HK-2 (cell line): ENCODE results near the gene THSD4.

Source experiments
- DNase-seq: peaks from one replicate; pipeline ENCODE4 v3.0.0-alpha.2; 2018; ENCODE audit not compliant: unreplicated experiment

The THSD4 gene

DNA sequence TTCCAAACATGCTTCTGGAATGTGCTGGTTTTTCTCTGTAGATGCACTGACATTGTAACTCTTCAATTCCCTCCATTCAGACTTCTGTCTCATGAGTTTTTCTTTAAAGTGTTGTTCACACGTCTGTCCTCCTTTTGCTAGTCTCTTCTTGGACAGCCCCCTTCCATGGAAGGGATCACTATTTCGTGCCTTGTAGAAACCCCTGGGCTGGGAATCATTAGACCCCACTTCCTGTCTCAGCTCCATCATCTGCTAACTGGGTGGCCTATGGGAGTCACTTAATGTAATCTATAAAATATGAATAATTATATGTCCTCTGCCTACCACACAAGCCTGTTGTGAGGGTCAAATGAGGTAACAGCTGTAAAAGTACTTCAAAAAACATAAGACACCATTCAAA is 110.6 kb downstream of the THSD4 start:
- no peak for DNase-seq

DNA sequence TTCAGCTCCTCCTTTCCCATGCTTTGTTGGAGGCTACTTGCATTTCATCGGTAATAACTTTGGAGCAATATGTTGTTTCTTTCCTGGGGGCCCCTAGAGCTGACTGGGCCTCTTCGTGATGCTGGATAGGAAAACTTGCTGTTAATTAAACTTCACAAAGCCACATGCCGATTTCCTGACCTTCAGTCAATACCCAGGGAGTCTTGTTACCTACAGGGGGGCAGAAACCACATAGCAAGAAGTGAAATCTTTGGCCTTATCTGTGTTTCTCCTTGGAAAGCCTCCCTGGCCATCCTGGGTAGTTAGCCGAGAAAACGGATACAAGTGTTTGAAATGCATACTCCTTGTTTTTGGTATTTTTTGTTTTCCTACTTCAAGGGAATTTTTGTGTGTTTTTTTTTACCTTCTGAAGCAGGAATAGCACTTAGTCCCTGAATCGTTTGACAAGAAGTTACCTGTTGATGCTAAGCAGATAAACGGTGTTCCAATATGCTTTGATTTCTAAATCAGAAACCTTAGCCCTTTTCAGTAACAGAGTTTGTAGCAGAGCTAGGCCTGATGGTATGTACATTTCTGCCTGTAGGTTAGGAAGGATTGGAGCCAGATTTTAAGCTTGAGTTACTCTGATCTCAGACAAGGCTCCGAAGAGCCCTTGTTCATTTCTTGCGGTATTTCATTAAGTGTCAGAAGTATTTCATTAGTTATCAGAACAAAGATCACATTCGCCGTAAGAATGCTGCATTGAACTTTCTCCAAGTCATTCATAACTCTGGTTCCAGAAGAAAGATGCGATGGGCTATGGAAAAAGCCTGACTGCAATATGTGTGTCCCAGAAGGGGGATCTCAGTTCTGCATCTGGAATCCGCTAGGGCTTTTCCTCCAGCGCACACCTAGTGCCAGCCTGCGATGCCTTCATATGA is 111.5 kb downstream of the THSD4 start:
- no peak for DNase-seq

DNA sequence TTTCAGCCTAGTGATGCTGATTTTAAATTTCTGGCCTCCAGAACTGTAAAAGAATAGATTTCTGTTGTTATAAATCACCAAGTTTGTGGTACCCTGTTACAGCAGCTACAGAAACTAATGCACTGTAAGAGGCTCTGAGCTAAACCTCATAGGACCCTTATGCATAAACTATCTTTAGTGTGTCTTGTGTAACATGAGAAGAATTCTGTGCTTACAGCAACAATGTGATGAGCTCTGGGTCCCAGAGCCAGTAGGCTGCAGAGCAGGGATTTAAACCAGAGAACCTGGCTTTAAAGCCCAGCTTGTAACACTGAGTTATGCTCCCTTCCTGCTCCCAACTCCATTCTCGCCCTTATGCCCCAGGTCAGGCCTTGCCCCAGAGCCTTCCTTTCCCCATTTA is 113.1 kb downstream of the THSD4 start:
- no peak for DNase-seq

DNA sequence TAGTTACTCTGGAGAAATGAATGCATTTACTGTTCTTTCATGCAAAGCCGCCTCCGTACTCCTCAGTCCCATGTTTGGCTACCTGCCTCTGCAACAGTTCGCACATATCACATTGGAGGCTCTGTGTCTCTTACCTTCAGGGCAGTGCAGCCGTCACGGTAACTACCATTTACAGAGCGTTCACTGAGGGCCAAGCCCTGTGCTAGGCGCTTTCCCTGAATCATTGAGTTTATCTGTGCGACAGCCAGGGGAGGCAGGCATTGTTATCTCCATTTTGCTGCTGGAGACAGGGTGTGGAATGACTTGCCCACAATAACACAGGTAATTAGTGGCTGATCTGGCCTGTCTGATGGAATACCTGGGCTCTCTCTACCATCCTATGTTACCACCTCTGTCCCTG is 115.0 kb downstream of the THSD4 start:
- DNase-seq = no peak

DNA sequence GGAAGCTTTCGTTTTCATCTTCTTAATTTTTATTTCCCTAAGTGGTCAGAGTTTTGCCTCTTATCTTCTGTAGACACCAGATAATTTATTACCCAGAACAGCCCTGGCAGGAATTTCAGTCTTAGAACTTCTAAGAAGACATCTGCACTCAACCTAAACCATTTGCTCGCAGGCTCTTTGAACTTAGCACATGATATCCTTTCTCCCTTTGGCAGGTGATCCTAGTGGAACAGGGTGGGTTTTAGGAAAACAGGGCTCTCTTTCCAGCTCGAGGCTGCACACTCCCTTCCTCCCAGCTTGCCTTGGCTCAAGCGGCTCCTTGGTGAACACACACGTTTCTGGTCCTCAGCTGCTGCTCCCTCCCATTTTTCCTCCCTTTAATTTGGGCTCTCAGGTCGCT is 116.5 kb downstream of the THSD4 start:
- no peak for DNase-seq

DNA sequence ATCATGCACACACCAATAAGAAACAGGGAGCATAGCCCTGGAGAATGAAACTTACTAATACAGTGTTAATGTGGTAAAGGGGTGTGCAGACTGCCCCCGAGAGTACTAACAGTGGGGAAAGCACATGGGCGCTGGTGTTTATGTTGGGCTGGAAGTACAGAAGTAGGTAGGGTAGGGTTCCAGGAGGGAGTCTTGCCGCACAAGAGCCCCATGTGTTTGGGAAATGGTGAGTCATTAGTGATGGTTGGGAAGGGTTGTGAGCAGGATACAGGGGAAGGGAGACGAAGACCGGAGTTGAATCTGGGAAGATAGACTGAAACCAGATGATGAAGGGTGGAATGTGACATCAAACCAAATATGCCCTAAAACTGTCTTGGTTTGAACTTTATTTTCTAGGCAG is 117.1 kb downstream of the THSD4 start:
- no peak for DNase-seq

DNA sequence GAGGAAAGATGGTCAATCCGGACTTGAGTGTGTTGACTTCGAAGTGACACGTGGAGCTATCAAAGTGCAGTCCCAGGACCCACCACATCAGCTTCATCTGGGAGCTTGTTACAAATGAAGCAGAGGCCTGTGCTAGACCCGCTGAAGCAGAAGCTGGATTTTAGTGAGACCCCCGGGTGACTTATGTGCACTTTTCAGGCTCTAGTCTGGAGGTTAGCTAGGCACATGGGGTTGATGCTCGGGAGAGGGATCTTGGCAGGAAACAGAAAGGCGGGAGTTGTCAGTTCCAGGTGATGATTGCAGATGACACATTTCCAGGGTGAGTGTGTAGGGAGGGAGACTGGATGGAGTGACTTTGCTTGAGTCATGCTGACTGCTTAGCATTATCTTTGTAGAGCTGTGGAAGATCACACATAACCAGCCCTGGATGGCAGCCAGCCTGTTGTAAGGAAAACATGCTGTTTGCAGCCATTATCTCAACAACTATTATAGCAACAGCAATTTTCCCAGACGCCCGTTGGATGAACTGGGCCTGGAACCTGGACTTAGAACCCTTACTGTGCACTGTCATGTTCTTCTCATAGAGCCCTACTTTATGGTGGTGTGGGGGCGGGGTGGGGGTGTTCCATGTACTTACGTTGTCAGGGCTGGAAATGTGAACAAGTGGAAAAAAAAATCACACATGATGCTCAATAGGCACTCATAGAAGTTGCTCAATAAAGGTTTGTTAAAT is 122.4 kb downstream of the THSD4 start:
- DNase-seq = peak; percentile 57

DNA sequence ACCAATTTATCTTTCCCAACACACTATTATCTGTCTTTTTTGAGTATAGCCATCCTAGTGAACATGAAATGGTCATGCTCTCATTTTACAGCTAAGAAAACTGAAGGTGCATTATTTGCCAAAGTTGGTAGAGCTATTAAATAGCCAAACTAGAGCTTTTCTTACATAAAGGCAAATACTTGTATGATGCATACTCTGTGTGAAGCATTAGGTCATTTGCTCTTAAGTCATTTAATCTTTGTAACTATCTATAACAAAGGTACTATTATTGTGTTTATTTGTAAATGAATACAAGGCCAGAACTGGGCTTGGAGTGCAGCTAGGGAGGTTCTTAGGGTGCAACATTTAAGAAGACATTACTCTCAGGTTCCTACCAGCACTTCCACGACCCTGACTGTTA is 123.7 kb downstream of the THSD4 start:
- no peak for DNase-seq

DNA sequence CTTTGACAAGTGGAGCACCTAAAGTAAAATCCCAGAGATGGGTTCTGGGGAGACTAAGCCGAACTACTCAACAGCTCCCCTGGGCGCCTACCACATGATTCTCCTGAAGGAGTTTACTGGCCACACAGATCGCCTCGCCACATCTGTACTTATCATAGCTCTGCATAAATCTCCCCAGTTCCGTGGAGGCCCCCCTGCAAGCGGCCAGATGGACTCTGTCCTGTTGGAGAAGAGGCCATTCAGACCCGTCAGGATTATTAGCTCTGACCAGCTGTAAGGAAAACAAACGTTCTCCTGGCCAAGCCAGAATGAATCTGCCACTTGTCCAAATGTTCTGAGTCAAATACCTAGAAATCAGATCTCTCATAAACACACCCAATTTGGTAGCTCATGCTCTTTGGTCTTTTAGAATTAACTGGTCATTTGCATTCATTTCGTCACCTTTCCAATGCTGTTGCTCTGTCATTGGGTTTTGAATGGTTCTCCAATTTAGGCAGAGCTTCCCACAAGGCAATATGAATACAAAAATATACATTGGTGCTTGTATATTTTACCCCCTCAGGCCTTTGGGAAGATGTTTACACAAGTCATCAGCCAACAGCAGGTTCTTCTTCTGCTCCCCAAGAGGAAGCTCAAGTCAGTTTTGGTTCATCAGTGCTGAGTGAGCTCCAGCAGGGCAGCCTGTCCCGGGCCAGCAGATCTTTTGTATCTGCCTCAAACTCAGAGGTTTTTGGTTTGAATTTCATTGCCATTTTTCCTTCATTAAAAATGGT is 124.5 kb downstream of the THSD4 start:
- DNase-seq = no peak

DNA sequence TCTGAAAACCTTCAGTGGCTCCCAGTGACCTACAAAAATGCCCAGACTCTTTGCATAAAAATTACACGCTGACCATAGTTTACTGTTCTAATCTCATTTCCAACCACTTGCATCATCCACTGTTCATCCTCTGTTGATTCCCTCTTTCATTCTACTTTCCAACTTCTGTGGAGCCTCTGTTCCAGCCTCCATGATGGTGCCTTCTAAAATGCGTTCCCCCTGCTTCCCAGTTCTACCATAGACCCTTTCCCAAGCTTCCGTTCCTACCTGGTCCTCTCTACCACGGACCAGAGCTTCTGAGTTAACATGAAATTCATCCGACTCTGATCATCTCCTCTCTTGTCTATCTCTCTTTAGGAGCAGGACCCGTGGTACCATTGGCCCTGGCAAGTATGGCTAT is 127.0 kb downstream of the THSD4 start:
- no peak for DNase-seq

DNA sequence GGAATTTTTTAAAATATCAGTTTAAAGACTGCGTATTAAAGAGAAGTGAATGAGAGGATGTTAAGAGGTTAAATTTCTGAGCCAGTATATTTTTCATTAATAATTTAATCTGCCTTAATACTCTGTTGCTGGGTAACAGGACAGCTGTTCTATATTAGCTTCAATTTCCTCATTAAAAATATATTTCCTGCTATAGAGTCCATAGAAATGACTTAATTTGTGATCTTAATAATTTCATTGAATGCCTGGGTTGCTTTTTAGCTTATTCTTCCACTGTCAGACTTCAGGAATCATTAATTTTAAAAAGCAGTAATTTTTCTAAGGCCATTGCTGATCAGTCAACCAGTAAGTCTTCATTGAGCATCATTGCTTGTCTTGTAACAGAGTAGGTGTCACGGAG is 129.0 kb downstream of the THSD4 start:
- no peak for DNase-seq

DNA sequence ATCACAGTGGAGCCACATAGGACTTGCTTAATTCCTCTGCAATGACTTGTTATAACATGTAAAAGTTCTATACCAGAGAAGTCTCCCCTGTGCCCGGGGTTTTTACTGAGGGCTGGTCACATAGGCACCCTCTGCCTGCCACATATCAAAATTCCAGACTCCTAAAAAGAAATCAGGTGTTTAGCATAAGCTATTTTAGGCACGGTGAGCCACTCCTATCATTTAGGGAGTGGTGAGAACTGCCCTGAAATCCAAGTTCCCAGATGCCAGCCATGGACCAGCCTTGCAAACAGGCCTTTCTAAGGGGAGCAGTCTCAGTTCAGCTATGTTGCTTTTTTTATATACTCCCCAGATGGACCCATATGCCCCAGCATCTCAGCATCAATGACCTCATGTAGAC is 130.3 kb downstream of the THSD4 start:
- no peak for DNase-seq

DNA sequence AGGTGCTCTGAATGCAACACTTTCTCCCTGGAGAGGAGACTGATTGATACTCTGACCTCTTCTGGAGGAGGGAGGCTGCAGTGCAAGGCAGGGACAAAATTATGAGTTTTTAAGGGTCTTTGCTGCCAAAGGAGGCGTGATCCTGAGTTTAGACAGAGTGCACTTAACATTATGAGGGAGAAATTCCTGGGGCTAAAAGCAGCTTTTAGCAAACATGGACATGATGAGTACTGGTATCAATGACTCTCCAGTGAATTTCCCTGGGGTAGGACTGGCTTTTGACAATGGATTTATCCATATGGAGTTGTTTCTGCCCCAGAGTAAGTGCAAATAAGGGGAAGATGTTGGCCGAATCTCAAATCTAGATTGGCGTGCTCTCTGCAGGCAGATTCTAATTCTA is 133.1 kb downstream of the THSD4 start:
- no peak for DNase-seq

DNA sequence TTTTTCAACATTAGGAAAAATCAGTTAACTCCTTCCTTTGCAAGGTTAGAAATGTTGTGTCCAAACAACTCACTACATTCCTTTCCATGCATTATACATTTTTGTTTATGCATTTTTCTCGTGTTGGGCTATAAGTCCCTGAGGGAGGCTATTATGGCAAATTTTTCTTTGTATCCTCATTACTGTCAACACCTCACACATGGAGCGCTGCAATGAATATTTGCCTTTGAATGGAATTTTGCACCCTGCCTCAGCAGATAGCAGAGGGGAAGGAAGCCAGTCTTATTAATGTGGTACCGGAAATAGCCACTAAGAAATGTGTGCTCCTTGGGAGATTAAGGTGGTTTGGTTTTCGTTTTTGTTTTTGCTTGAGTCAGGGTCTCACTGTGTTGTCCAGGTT is 134.7 kb downstream of the THSD4 start:
- no peak for DNase-seq

DNA sequence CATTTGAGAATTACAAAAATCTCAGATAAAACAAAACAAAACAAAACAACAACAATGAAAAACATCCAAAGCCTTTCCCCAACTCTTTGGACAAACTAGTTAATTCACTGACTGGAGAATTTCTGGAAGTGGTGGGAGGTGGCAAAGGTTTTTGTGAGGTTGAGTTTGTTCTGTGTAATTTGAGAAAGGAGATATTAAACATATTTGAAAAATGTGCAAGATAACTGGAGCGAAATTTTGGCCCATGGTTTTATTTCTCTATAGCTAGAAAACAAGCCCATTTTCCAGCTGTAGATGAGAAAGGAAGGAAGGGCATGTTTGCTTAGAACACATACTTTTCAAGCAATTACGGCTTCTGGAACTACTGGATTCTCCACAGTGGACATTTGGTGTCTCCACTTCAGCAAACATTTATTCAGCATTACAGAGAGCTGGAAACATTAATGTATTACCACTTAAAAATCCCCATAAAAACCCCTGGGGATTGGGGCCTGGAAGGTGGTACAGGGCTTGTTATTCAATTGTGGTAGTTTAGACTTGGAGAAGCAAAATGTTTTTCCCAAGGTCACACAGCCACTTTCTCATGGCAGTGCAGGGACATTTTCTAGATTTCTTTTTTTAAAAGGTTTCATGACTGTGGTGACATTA is 135.8 kb downstream of the THSD4 start:
- DNase-seq = no peak

DNA sequence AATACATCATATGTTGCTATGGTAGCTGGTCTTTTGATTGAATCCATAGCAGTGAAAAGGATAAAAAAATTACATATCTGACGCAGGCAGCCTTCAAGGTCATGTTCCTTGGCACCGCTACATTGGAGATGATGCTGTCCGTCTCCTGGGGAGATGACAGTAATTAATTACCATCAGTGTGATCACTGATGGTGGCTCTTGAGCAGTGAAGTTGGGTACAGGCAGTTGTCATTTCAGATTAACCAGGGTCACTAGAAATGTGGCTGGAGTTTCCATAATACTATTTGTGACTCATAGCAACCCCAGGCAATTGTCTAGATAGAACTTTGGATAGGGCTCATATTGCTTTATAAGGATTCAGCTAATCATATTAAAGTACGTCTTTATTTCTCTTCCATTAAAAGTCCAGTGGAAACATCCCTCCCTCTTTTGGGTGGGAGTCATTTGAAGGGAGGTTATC is 136.3 kb downstream of the THSD4 start:
- no peak for DNase-seq

DNA sequence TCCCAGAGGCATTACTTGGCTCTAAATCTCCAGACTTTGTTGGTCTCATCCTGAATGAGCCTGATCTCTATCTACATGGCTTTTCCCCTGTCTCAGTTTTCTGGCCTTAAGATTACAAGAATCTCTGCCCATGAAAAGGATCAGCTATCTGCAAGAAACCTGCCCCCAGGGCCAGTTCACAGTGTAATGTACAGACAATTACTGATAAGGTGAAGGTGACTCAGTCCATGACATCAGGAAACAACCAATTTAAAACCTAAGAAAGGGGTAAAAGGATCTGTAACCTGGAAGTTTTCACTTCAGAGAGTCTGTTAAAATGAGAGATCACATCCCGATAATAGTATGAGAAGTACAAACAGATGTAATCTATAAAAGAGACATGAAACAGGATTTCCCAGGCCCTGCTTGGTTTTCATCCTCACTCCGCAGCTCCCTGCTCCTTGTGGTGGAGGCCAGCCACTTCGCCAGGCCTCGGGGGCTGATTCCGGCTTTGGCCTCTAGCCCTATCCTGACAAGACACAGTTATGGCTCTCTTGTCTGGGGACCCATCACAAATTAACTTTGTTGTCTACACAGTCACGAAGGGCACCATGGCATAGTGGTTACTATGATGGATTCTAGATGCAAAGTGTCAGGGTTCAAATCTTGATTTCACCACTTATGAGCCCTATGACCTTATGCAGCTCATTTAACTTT is 136.9 kb downstream of the THSD4 start:
- DNase-seq = peak; percentile 13

DNA sequence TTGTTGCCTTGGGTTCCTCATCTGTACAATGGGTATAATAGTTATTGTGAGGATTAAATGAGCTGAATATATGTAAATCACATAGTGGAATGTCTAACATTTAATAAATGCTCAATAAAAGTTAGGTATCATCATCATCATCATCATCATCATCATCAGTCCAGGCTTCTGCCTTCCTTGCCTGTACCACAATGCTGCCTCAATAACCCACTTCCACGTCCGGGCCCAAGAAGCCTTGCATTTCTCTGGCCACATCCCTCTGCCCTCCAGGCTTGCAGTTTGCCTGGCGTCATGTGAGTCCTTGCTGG is 137.4 kb downstream of the THSD4 start:
- no peak for DNase-seq

DNA sequence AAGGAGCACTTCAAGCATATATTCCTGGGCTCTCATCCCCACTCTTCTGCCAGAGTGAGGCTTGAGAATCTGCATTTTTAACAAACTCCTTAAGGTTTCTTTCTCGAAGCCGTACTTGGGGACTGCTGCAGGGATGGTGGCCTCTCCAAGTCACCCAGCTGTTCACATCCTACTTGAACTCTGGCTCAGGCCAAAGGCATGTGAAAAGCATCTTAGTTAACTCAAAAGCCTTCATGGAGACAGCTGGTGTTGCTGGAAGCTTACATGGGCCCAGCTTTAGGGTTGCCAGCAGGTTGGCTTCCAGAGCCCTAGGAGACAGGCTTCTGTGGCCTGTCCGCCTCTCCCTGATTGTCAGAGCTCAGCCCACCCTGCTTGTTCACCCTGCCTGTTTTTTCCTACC is 139.2 kb downstream of the THSD4 start:
- DNase-seq = no peak

DNA sequence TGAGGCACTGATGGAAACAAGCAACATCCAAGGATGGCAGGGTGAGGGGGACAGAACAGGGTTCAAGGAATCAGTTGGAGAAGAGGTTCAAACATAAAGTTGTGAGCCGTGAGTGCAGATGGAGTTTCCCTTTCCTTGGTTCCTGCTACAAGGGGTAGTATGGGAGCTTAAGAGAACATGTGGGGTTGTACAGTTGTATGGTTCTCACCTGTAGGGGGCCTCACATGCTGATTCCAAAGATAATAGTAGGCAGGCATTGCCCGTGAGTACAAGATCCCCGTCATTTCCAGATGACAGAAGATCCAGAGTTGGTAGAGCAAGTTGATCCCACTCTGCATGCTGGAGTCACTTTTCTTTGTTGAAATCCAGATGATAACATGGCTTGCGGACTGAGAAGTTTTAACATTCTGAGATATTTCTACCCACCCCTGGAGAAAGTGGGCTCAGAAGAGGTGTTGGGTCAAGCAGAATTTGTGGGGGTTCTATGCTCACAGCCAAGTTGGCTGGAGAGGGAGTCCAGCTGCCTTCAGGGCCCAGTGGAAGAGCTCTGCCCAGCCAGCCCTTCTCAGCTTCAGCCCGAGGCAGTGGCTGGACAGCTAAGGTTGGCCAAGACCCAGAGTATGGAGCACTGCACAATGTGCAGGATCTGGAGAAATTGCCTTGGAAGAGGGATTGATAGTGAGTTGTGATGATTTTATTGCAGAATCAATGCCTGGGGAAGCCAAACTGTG is 141.8 kb downstream of the THSD4 start:
- DNase-seq = no peak

DNA sequence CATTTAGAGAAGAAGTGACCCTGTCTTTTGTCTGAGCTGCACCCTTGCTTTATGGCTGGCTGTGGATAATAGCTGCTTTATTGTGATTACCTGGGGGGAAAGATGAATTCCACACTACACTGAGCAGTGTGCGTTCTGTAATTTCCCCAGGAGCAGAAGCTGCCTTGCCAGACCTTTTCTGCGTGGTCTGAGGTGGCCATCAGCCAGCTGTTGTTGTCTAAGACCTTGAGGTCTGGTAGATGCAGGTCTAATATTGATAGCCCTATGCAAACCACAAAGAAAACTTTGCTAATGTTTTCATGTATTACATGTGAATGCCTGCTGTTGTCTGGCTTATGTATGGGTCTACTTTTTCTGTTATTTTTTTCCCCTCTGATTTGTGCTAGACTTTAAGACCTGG is 144.6 kb downstream of the THSD4 start:
- DNase-seq = no peak
